GM19372 (cell line): Measurements from ENCODE around the gene VPS8.
"Not testable (repeated sequence)": the region's sequence is repeated elsewhere in the genome, so short reads cannot be mapped to it uniquely, and the experiment has no call there.

Experiments used
- ATAC-seq: cut with Tn5 transposase; IDR thresholded peaks from one replicate; pipeline ENCODE4 v1.9.1; 2021; ENCODE audit warnings: mild to moderate bottlenecking, low read depth, moderate library complexity; ENCODE audit not compliant: unreplicated experiment

Gene VPS8

GRCh38 chr3:184907681-184908649 is 96.0 kb downstream of the VPS8 start:
- no peak for ATAC-seq

GRCh38 chr3:184908859-184909258 is 96.9 kb downstream of the VPS8 start:
- no peak for ATAC-seq

GRCh38 chr3:184910664-184911063 is 98.7 kb downstream of the VPS8 start:
- no peak for ATAC-seq

- ATAC-seq: no peak
Observed at GRCh38 chr3:184911570-184911969, 99.6 kb downstream of the VPS8 start.

GRCh38 chr3:184912163-184912562 is 100.2 kb downstream of the VPS8 start:
- ATAC-seq: no peak

- no peak for ATAC-seq
Observed at GRCh38 chr3:184914628-184915027, 102.7 kb downstream of the VPS8 start.

- ATAC-seq: no peak
Observed at GRCh38 chr3:184918750-184919149, 106.8 kb downstream of the VPS8 start.

- no peak for ATAC-seq
Observed at GRCh38 chr3:184919651-184920050, 107.7 kb downstream of the VPS8 start.

GRCh38 chr3:184924547-184924946 is 112.6 kb downstream of the VPS8 start:
- no peak for ATAC-seq

GRCh38 chr3:184927796-184928315 is 115.9 kb downstream of the VPS8 start:
- ATAC-seq: no peak

- no peak for ATAC-seq
Observed at GRCh38 chr3:184932777-184933176, 120.8 kb downstream of the VPS8 start.

GRCh38 chr3:184937611-184938010 is 125.6 kb downstream of the VPS8 start:
- ATAC-seq: no peak

GRCh38 chr3:184941408-184941807 is 129.4 kb downstream of the VPS8 start:
- ATAC-seq: no peak

- no peak for ATAC-seq
Observed at GRCh38 chr3:184942735-184943134, 130.8 kb downstream of the VPS8 start.

GRCh38 chr3:184944241-184944640 is 132.3 kb downstream of the VPS8 start:
- no peak for ATAC-seq

GRCh38 chr3:184945886-184946625 is 134.1 kb downstream of the VPS8 start:
- ATAC-seq: no peak

GRCh38 chr3:184946917-184947316 is 135.0 kb downstream of the VPS8 start:
- ATAC-seq: no peak

GRCh38 chr3:184949251-184949965 is 137.4 kb downstream of the VPS8 start:
- ATAC-seq: no peak

GRCh38 chr3:184950816-184951215 is 138.8 kb downstream of the VPS8 start:
- ATAC-seq: not testable (repeated sequence)

GRCh38 chr3:184952671-184953070 is 140.7 kb downstream of the VPS8 start:
- no peak for ATAC-seq

GRCh38 chr3:184953401-184953800 is 141.4 kb downstream of the VPS8 start:
- ATAC-seq: no peak
